C4-2B (cell line): ENCODE results near the gene RHOF.

Source experiments
- CTCF ChIP-seq: fragments of 450-650 bp; conservative IDR thresholded peaks from 2 replicates; pipeline ENCODE4 v1.5.1; 2017; ENCODE audit warnings: mild to moderate bottlenecking
- ZFX ChIP-seq: fragments of 450-650 bp; IDR thresholded peaks from 2 replicates; pipeline ENCODE4 v1.6.1; 2017

- TF ChIP-seq CTCF (no peak), ZFX (no peak)
These were observed 11.2 kb downstream of the RHOF start for GRCh38 chr12:121781998-121782979.
